Measurements from ENCODE around the gene CELF6.
A peak's percentile ranks its signal among the peaks of the same experiment; 100 is the strongest.

The CELF6 gene
- long read RNA-seq, donor 1 = 0 reads
- long read RNA-seq, donor 2 = 0 reads
- long read RNA-seq, donor 3 = 0 reads
- long read RNA-seq, donor 4 = 0 reads
- long read RNA-seq, donor 5 = 0 reads
- long read RNA-seq, donor 6 = 0 reads
- long read RNA-seq, donor 7 = 0 reads
- long read RNA-seq, donor 8 = 0 reads

GRCh38 chr15:72319985-72320671 is at the start of gene CELF6:
TSS of gene CELF6 (minus strand) at chr15:72320157. CDS start at chr15:72319874, 283 bp downstream.
- peak; percentile 80 for DNase-seq

- no peak for DNase-seq
Measured at GRCh38 chr15:72368899-72369298, 48.9 kb upstream of the CELF6 start.

GRCh38 chr15:72368325-72368724 is 48.4 kb upstream of the CELF6 start:
- DNase-seq = no peak

GRCh38 chr15:72365844-72366243 is 45.9 kb upstream of the CELF6 start:
- DNase-seq = no peak

GRCh38 chr15:72361176-72361575 is 41.2 kb upstream of the CELF6 start:
- DNase-seq = no peak

- DNase-seq = peak; percentile 15
Measured at GRCh38 chr15:72358650-72359171, 38.8 kb upstream of the CELF6 start.

- no peak for DNase-seq
Measured at GRCh38 chr15:72358121-72358520, 38.2 kb upstream of the CELF6 start.

- DNase-seq = no peak
Measured at GRCh38 chr15:72354496-72354895, 34.5 kb upstream of the CELF6 start.

- DNase-seq = no peak
Measured at GRCh38 chr15:72353266-72353665, 33.3 kb upstream of the CELF6 start.

- no peak for DNase-seq
Measured at GRCh38 chr15:72345806-72346205, 25.8 kb upstream of the CELF6 start.

GRCh38 chr15:72345280-72345679 is 25.3 kb upstream of the CELF6 start:
- no peak for DNase-seq

- no peak for DNase-seq
Measured at GRCh38 chr15:72344602-72345001, 24.6 kb upstream of the CELF6 start.

GRCh38 chr15:72342385-72342784 is 22.4 kb upstream of the CELF6 start:
- DNase-seq = no peak

- DNase-seq = no peak
Measured at GRCh38 chr15:72341361-72341760, 21.4 kb upstream of the CELF6 start.

- DNase-seq = no peak
Measured at GRCh38 chr15:72340366-72340765, 20.4 kb upstream of the CELF6 start.

- peak; percentile 17 for DNase-seq
Measured at GRCh38 chr15:72339777-72340177, 19.8 kb upstream of the CELF6 start.

GRCh38 chr15:72338617-72339321 is 18.8 kb upstream of the CELF6 start:
- DNase-seq = no peak

- no peak for DNase-seq
Measured at GRCh38 chr15:72338148-72338547, 18.2 kb upstream of the CELF6 start.

GRCh38 chr15:72334842-72335241 is 14.9 kb upstream of the CELF6 start:
- DNase-seq = no peak

GRCh38 chr15:72331021-72331420 is 11.1 kb upstream of the CELF6 start:
- no peak for DNase-seq

GRCh38 chr15:72323752-72324151 is 3.8 kb upstream of the CELF6 start:
- DNase-seq = no peak

- DNase-seq = peak; percentile 67
Measured at GRCh38 chr15:72319360-72319984, 485 bp downstream of the CELF6 start.

GRCh38 chr15:72318408-72318942 is 1.5 kb downstream of the CELF6 start:
- no peak for DNase-seq
